OCI-LY1 (cell line): ENCODE results near the gene NUP62.

ENCODE experiments used
- EZH2 ChIP-seq: fragments of 200-600 bp; sonication (generic), shearing (Covaris generic); IDR thresholded peaks from 2 replicates; pipeline ENCODE4 v1.8.0; 2017; ENCODE audit warnings: borderline replicate concordance, mixed run types, mild to moderate bottlenecking, antibody characterized with exemption, low read length, moderate library complexity, mixed read lengths
- TF ChIP-seq, protein P1 (sequence below): fragments of 200-600 bp; sonication (generic), shearing (Covaris generic); IDR thresholded peaks from 2 replicates; pipeline ENCODE4 v1.5.1; 2017; ENCODE audit warnings: mild to moderate bottlenecking, antibody characterized with exemption, low read length, moderate library complexity, mixed read lengths

DNA sequence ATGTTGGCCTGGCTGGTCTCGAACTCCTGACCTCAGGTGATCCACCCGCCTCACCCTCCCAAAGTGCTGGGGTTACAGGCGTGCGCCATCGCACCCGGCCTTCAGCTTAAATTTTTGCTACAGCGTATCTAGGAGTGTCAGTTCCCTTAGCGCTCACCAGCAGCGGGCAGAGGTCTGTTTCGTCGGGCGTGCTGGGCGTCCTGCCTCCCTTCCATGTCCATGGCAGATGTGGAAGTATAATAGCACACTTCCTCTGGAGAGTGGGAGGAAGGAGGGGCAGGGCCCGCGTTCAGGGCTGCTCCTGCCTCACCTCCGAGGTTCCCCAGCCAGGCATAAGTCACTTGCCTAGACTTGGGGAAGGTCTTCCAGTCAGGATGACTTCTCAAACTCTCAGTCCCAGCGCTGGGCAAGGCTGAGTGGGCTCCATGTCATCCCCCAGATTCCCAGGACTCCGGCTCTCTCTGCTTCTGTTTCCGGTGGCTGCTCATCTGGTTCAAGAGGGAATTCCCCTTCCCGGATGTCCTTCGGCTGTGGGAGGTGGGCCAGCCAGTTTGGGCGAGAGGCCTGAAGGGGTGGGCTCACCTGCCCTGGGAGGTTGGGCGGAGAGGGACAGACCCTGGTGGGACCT is 42.2 kb downstream of the NUP62 start:
- TF ChIP-seq, protein P1, sequence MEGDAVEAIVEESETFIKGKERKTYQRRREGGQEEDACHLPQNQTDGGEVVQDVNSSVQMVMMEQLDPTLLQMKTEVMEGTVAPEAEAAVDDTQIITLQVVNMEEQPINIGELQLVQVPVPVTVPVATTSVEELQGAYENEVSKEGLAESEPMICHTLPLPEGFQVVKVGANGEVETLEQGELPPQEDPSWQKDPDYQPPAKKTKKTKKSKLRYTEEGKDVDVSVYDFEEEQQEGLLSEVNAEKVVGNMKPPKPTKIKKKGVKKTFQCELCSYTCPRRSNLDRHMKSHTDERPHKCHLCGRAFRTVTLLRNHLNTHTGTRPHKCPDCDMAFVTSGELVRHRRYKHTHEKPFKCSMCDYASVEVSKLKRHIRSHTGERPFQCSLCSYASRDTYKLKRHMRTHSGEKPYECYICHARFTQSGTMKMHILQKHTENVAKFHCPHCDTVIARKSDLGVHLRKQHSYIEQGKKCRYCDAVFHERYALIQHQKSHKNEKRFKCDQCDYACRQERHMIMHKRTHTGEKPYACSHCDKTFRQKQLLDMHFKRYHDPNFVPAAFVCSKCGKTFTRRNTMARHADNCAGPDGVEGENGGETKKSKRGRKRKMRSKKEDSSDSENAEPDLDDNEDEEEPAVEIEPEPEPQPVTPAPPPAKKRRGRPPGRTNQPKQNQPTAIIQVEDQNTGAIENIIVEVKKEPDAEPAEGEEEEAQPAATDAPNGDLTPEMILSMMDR = no peak
- TF ChIP-seq EZH2 = no peak
